SK-N-DZ (cell line): ENCODE results near the gene PRAMEF6. TPM values are rescaled to one million over a fixed set of nuclear protein-coding genes. Genes with fewer than 3 reads are reported as not detected.
"Not testable (repeated sequence)": the region's sequence is repeated elsewhere in the genome, so short reads cannot be mapped to it uniquely, and the experiment has no call there.

ENCODE experiments used
- DNase-seq: peaks from one replicate; pipeline ENCODE4 v3.0.0-alpha.2; 2015; ENCODE audit warnings: low spot score
- polyA plus RNA-seq, 2 experiments: library from polyadenylated mRNA; depleted of rRNA; stranded (reverse); fragments of >200 nt; gene quantifications; 2 replicates each; pipeline ENCODE4 v1.2.3, GENCODE V29; 2014
- small RNA-seq, 2 experiments: library from RNA; depleted of rRNA; stranded (forward); fragments of <200 nt; gene quantifications; one replicate each; pipeline ENCODE3, GENCODE V24; 2014

PRAMEF6 gene
- not detected in 2 replicates for polyA plus RNA-seq (2014; cell fraction: cytosol; rRNA removed)
- polyA plus RNA-seq (2014; cell fraction: nucleus; rRNA removed), result not detected in 2 replicates

DNA sequence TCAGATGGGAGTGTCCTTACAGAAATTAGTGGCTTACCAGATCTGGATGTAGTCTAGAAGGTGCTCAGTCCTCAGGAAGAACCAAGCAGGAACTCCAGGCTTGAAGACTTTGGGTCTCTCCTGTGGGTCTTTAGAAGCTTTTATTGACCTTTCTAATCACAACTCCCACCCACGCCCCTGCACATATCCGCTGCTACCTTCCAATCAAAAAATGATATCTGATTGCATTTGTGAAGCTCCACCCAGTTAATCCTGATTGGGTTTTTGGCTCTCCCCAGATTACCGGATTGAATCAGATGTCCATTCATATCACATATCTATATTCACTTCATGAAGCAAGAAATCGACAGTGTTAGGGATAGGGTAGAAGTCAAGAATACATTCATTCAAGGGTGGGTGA, at the start of gene PRAMEF6:
Gene PRAMEF6 (minus strand): TSS at position 101 of the 400 bp plus-strand sequence. CDS start 5,062 bp downstream, outside the sequence.
- not testable (repeated sequence) for DNase-seq

DNA sequence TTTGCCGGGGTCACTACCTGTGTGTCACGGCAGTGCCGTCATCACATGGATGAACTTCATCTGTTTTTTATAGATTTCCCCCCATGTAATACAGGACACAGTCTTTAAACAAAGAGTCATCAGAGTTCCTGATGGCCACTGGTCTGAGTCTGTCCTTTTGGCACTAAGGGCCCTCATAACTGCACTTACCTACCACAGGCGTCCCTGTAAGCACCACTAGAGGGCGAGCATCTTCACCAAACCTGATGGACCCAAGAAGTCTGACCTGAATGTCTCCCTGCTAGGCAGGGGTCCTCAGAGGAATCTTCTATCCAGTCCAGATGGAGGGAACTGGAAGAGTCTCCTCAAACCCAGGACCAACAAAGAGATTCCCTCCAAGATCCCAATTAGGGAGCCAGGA, 23.0 kb downstream of the PRAMEF6 start:
- DNase-seq, result not testable (repeated sequence)

DNA sequence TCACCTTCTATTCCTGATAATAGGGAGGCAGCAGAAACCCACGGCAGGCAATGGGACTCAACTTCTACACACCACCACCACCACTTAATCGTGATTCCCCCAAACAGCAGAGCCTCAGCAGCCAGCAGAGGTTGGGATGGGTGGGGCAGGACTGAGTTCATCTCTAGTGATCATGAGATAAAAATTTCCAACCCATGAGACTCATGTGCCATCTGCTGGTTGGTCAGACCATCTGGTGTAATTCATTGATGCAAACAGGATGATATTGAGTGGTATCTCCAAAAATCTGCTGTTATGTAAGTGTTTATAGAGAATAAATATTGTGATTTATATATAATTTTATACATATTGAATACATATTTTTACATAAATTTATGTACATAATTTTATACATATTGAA, 25.6 kb downstream of the PRAMEF6 start:
- DNase-seq, result not testable (repeated sequence)

DNA sequence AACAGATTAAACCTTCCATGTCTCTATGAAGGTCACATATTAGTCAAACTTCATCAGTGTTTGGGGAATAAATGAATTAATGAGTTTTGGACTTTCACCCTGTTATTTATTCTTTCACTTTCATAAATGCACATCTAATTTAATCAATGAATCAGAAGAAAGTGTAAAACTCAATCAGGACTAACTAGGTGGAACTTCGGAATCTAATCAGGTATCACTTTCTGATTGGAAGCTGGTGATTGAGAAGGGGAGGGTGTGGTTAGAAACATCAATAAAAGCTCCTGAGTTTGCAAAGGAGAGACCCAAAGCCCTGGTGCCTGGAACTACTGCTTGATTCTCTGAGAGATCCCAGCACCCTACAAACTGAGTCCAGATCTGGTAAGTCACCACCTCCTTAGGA, 31.1 kb downstream of the PRAMEF6 start, which contains the start of gene PRAMEF7:
Gene PRAMEF7 (plus strand): TSS at position 301 of the 400 bp plus-strand sequence. CDS start 1,083 bp downstream, outside the sequence.
- DNase-seq, result not testable (repeated sequence)

DNA sequence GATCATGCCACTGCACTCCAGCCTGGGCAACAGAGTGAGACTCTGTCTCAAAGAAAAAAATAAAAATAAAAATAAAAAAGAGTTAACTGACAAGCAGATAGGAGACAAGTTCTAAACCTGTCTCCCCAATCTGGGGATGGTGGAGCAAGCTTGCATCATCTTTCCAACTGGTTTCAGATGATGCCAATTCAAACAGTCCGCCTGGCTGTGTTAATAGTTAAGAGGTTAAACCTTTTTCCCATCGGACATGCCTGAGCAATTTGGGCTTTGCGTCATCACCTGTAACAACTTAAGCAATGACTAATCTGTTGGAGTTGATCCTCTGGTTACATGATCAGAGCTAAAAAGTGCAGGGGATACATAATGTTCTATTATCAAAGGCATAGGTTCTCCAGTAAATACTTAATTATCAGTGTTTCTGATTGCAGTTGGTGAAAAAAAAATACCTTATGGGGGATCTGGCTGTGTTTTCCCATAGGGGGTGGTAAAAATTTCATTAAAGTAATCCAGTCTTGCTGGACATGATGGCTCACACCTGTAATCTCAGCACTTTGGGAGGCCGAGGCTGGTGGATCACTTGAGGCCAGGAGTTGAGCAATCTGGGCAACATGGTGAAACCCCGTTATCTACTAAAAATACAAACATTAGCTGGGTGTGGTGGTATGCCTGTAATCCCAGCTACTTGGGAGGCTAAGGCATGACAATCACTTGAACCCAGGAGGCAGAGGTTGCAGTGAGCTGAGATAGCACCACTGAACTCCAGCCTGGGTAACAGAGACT, 43.4 kb downstream of the PRAMEF6 start:
- DNase-seq, result not testable (repeated sequence)

DNA sequence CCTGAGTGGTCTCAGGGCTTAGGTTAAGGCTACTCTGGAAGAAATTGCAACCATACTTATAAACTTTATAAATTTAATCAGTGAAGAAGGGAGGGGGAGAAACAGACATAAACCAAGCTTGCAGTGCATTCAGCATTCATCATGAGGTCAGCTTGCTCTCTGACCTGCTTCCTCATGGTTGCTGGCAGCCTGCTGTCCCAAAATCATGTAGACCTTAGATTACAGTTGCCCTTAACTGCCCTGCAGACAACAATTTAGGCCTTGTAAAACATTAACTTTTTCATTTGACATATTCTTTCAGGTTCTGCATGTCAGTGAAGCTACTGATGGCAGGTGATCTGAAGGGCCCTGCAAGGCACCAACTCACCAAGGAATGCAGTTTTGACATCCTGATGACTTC, 48.2 kb downstream of the PRAMEF6 start:
- DNase-seq, result not testable (repeated sequence)

DNA sequence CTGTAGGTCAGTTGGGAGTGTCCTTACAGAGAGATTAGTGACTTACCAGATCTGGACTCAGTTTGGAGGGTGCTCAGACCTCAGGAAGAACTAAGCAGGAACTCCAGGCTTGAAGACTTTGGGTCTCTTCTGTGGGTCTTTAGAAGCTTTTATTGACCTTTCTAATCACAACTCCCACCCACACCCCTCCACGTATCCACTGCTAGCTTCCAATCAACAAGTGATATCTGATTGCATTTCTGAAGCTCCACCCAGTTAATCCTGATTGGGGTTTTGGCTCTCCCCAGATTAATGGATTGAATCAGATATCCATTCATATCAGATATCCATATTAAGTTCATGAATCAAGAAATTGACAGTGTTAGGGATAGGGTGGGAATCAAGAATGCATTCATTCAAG, 49.2 kb downstream of the PRAMEF6 start, which contains the start of gene PRAMEF10:
Gene PRAMEF10 (minus strand): TSS at position 101 of the 400 bp plus-strand sequence. CDS start 2,423 bp downstream, outside the sequence.
- DNase-seq, result not testable (repeated sequence)

Small RNA genes within 50 kb of the gene (small RNA-seq; reads per million reads assigned to genes)
- 0 reads per million in 2 experiments for gene RNU6-1072P
